Stimulated activated CD8-positive, alpha-beta memory T cell treated with anti-CD3 and anti-CD28 coated beads, Interleukin-7, amount 100 ng/mL, for 48 hours (primary cell): ENCODE results near the gene RPS24.

ENCODE experiments used
- DNase-seq, 2 donors: peaks; one replicate each; pipeline ENCODE4 v3.0.0-alpha.2; 2020; ENCODE audit warnings: low read depth in 1 of 2; ENCODE audit errors: extremely low read depth in 1 of 2

RPS24 gene

DNA sequence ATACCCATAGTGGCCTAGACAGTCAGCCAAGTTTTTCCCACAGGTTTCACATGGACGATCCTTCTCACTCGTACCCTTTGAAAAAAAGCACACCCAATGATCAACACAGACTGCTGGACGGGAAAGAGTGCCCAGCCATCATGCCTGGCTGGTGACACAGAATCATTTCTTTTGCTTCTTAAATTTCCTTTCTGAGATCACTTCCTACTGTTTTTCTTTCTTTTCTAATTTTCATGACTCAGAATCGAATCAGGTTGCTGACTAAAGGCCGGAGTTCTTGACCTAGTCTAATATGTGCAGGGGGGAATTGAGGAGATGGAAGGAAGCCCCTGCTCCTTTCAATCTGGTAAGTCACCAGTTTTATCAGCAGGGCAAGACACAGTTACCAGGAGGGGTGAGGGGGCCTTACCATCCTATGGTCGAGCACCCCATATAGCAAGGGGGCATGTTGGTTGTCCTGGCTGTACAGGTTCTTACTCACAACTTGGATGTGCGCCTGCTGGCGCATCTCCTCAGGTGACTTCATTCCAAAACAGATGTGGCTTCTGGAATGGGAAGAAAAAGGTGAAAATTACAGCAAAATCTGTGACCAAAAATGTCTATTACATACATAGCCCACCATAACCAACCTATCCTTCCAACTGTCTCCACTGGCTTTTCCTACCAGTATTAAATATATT, 7.8 kb upstream of the RPS24 start:
- no peak for DNase-seq

DNA sequence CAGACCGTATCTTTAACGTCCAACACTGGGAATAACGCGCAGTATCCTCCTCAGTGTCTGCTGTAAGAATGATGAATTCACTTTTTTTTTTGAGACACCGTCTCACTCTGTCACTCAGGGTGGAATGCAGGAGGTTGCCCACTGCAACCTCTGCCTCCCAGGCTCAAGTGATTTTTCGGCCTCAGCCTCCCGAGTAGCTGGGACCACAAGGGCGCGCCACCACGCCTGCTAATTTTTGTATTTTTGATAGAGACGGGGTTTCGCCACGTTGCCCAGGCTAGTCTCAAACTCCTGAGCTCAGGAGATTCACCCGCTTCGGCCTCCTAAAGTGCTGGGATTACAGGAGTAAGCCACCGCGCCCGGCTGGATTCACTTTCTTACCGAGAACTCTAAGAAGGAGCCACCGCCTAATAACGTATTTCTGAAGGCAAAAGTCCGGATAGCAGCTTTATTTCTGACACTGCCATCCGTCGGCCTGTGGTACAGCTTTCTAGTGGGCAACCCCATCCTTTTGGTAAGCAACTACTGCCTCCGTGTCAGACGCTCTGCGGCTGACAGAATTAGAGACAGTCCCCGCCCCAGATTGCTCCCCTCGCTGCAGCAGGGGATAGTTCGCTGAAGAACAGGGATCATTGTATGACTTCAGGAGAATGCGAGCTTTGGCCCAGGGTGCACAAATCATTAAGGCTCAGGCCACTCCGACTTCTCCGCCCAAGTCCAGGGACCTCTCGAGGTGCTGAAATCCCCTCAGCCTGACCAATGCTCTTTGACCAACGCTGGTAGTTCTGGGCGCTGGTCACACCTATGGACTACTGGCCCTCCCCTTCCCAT, 5.0 kb upstream of the RPS24 start:
- no peak for DNase-seq

GRCh38 chr10:78029269-78030226, 4.1 kb upstream of the RPS24 start, which contains the start of gene POLR3A:
POLR3A (minus strand) TSS chr10:78029515; CDS start chr10:78029407, 108 bp downstream.
- peak; percentile 76 to 91 for DNase-seq

- DNase-seq, result no peak
Observed at GRCh38 chr10:78033387-78033636, 351 bp upstream of the RPS24 start.

GRCh38 chr10:78035025-78035424, 1.4 kb downstream of the RPS24 start:
- DNase-seq, result no peak

- DNase-seq, result no peak
Observed at GRCh38 chr10:78035437-78035836, 1.8 kb downstream of the RPS24 start.

DNA sequence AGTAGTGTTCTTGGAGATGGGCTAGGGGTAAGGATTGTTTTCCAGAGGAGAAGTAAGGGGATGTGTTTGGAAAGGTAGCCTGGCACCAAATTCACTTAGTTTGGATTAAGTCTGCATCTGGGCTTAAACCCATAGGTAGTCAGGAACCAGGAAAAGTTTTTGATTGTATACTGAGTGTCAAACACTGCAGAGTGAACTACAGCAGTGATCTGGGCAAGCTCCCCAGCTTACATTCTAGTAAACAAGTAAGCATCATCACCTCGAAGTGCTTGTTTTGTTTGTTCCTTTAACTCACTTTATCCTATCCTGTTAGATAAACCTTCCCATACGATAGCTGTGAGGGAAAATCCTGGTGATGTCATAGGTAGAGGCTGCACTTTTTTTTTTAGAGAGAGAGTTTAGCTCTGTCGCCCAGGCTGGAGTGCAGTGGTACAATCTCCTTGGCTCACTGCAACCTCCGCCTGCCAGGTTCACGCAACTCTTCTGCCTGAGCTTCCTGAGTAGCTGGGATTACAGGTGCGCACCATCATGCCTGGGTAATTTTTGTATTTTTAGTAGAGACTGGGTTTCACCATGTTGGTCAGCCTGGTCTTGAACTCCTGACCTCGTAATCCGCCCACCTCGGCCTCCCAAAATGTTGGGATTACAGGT, 2.4 kb downstream of the RPS24 start:
- DNase-seq, result no peak

- DNase-seq, result no peak
Observed at GRCh38 chr10:78038105-78038504, 4.4 kb downstream of the RPS24 start.

DNA sequence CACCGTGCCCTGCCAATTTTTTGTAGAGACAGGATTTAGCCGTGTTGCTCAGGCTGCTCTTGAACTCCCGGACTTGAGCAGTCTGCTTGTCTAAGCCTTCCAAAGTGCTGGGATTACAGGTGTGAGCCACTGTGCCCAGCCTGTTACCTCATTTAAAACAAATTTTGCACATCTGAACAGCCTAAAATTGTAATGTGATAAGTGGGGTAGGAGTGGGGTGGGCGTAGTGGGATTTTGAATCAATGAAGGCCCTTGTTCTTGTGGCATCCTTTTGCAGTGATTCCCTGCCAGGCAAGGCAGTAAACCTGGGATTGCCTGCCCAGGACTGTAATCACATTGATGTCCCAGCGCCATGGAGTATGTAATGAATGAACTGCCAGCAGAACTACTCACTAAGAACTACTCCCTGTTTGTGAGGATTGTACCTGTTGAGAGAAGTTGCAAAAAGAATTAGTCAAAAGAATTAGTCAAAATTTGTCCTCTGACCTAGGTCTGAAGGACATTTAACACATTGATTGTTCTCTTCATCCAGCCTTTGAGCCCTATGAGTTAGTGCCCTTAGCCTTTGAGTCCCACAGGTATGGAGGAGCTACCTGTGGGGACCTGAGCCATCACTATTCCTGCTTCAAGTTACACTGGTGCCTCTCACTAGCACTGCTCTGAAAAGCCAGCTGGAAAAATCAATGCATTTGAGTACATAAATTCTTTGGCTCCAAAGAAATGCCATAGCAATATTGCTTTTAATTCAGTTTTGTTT, 5.3 kb downstream of the RPS24 start:
- DNase-seq, result no peak

DNA sequence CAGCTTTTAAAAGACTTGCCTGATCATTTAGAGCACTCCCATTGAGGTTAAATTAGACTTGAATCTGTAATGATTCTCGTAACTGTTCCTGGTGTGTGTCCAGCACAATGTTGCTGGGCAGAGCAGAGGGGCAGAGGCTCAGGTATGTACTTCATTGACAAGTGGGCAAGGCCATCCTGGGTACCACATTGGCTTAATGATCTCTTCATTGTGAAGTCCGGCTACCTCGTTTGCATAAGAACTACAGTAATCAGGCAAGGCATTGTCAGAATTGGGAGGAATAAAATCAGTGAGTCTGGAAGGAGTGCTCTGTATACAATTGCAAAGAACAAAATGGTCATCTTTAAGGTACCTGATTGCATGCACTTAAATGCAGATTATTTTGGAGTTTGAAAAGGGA, 6.1 kb downstream of the RPS24 start:
- DNase-seq, result no peak

DNA sequence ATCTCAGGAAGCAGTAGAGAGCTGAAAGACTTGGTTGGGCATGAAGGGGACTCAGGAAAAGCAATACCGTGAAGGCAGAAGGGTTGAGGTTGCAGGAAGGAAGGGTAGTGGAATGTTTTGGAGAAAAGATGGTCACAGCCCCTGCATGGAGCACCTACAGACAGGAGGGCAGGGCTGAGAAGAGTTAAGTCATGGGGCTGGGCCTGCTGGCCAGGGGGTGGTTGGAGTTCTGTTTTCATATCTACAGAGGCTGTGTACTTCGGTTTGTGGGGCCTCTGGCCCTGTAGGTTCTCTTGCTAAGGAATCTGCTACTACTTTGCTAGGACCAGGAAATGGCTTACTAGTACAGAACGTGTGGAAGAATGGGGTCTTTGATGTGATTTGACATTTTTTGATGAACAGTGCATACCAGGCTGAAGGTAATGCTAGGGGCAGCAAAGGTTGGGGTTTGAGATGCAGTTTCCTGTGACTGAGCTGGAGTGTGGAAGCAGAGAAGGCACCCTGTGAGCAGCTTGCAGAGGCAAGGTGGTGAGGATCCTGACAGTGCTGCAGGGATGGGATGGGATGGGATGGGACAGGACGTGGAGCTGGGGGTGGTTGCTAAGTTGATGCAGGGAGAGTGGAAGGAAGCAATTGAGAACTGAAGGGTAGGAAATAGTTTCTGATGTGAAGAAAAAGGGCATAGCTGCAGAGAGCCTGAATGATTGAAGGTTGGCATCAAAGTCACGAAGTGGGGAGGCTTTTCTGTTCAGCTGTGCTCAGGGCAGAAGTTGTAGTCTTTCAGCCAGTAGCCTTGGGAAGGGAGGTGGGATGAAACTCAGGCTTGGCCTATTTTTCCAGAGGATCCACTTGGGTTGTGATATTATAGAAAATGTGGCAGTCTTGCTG, 7.8 kb downstream of the RPS24 start:
- no peak for DNase-seq

- DNase-seq, result no peak
Observed at GRCh38 chr10:78042058-78042751, 8.5 kb downstream of the RPS24 start.

DNA sequence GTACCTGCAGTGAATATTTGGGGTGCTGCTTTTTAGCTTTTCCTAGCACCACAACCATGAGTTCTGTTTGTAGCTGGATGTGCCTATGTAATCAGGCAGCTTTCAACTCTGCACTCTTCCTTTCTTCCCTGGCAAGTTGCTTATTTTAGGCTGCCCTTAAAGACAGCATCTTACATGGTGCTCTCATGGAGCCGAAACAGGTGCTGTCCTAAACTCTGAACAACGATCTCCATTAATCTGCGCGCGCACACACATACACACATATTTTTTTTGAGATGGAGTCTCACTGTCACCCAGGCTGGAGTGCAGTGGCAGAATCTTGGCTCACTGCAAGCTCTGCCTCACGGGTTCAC, 9.1 kb downstream of the RPS24 start:
- no peak for DNase-seq

DNA sequence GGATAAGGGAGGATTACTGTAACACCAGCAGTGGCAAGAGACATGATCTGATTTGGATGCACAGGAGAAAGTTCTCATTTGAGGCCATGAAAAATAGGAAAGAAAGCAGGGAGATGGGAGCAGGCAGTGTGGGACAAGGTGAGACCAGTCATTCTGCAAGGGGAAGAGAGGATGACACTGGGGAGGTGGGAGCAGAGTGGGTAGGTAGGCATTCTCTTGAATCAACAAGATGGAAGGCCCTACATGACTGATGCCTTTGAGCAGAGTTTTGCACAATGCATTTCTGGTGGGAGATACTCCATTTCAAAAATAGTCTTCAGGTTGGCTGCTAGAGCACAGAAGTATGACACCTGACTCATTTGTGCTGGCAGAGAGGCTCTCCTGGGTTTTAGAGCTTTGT, 10.5 kb downstream of the RPS24 start:
- DNase-seq, result no peak

DNA sequence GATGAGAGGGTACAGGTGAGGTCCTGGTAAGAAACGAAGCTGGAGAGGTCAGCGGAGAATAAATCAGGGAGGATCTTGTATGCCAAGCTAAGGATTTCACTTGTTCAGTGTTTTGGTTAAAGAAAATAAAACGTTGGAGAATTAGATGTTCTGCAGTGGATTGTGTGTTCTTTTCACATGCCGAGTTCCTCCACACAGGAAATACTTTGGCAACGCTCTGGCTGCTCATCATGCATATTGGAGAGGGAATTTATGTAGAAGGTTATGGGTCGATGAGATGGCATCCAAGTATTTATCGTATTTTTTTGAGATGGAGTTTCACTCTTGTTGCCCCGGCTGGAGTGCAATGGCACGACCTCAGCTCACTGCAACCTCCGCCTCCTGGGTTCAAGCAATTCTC, 11.0 kb downstream of the RPS24 start:
- DNase-seq, result no peak

GRCh38 chr10:78045237-78045636, 11.6 kb downstream of the RPS24 start:
- no peak for DNase-seq

DNA sequence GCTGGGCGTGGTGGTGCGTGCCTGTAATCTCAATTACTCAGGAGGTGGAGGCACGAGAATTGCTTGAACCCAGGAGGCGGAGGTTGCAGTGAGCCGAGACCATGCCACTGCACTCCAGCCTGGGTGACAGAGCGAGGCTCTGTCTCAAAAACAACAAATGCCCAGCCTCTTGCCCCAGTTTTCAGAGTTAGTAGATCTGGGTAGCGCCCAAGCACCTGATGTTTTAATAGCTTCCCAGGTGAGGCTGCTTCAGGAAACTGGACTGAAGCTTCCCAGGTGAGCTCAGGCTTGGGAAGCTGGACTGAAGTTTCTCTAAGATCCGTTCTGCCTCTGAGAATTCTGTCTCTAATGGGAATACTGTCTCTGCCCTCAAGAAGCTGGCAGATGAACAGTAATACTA, 12.2 kb downstream of the RPS24 start:
- DNase-seq, result no peak

DNA sequence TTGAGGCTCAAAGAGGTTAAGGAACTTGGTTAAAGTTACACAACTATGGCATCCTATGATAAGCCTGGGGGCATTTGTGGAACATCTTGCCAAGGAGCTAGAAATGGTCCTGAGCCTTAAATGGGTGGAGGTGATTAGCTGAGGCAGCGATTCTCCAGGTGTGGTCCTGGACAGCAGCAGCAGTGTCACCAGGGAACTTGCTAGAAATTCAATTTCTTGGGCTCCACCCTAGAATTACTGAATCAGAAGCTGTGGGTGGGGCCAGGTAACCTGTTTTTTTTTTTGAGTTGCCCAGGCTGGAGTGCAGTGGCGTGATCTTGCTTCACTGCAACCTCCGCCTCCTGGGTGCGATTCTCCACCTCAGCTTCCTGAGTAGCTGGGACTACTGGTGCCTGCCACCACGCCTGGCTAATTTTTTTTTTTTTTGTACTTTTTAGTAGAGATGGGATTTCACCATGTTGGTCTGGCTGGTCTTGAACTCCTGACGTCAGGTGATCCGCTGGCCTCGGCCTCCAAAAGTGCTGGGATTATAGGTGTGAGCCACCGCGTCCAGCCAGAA, 13.1 kb downstream of the RPS24 start:
- no peak for DNase-seq
